HUES64 (cell line): ENCODE data around the gene PRCC.
"Not testable (repeated sequence)": the region's sequence is repeated elsewhere in the genome, so short reads cannot be mapped to it uniquely, and the experiment has no call there.

Experiments used
- H3K27ac ChIP-seq: 2 replicates; pipeline ENCODE4 v1.7.0; 2013; ENCODE audit warnings: low read depth, low read length, inconsistent platforms
- H3K27me3 ChIP-seq: 2 replicates; pipeline ENCODE4 v1.6.1; 2013; ENCODE audit warnings: mild to moderate bottlenecking, low read length; ENCODE audit not compliant: insufficient read depth
- H3K36me3 ChIP-seq: 2 replicates; pipeline ENCODE4 v1.6.1; 2013; ENCODE audit warnings: mild to moderate bottlenecking, low read length; ENCODE audit not compliant: insufficient read depth
- H3K4me1 ChIP-seq: 2 replicates; pipeline ENCODE4 v1.6.1; 2013; ENCODE audit warnings: mild to moderate bottlenecking, low read length, moderate library complexity; ENCODE audit not compliant: insufficient read depth
- H3K4me3 ChIP-seq: 2 replicates; pipeline ENCODE4 v1.5.1; 2013; ENCODE audit warnings: mild to moderate bottlenecking, low read length, moderate library complexity
- H3K9ac ChIP-seq: 2 replicates; pipeline ENCODE4 v1.6.1; 2013; ENCODE audit warnings: mild to moderate bottlenecking, low read depth, low read length
- H3K9me3 ChIP-seq: 2 replicates; pipeline ENCODE4 v1.6.1; 2013; ENCODE audit warnings: low read depth, low read length; ENCODE audit not compliant: insufficient read depth
- WGBS: fragments of 150-250, 120-280 bp; methylation state at CpG from one replicate; pipeline ENCODE4 v1.1.7; 2013; ENCODE audit warnings: missing lambda C conversion rate; 5-methylcytosine and 5-hydroxymethylcytosine counted together

Gene PRCC

DNA sequence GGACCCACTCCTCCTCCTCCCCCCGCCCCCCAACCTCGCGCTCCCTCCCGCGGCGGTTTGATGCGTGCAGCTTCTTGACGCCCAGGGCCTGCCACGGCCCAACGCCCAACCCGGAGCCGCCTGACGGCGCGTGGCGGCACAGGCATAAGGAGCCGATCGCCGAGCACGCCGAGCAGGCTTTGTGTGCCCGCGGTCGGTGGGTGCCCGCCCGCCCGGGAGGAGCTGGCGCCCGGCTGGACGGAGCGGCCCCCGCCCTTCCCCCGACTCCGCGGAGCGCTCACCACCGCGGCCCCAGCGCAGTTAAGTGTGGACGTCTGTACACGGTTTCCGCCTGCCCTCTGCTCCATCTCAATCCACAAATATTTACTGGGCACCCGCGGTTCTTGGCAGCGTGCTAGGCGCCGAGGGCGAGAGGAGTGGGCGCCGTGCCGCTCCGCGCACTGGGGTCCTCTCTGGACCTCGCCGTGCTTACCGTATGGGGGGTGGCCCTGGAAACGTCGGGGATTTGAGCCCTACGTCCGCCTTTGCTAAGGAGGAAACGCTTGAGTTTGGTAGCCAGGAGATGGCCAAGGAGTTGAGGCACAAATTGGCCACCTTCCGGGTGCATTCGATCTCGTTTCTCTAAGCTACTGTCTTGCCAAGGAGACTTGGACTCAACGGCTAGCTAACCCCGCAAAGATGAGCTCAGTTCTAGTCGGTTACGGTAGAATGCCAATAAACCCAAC, 15.4 kb upstream of the PRCC start:
- under 1% methylated on average over 68 of the region's 68 CpGs for WGBS
- Histone ChIP-seq H3K4me3 (peak overlapping the region; percentile 93), H3K9me3 (no peaks in the 10 kb centered on the region), H3K27me3 (no peaks in the 10 kb centered on the region), H3K9ac (peak overlapping the region; percentile 96), H3K4me1 (peaks cover 33% of the 10 kb centered on the region), H3K27ac (peak overlapping the region; percentile 97), H3K36me3 (no peaks in the 10 kb centered on the region; the same call in 1 of the 2 replicates)

DNA sequence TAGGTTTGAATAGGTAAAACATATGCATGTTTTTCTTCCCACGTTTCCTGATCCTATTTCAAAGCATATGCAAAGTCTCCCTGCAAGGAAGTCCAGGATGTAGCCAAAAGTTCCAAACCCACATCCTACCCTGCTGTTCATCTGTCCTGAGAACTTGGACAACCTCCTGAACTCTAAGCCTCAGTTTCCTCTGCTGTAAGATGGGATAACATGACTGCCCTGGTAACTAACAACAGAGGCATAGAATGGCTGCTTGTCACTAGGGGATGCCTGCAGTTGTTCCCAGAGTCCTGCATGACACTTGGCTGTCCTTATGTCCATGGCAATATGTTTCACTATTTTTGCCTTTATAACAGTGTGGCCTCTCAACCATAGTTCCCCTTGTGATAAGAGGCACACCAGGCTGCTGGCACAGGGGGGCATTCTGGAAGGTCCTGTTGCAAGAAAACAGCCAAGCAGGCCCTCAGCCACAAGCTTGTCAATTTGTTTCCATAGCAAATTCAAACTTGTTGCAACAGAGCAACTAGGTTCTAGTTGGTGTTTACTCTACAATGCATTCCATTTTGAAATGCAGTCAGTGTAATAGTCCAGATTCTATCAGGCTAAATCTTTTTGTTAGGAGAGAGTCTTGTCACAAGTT, 14.4 kb upstream of the PRCC start:
- H3K27me3 ChIP-seq = no peaks in the 10 kb centered on the region
- no peak overlapping the region for H3K9ac ChIP-seq
- 43% methylated on average over 1 of the region's 1 CpG for WGBS
- peaks cover 28% of the 10 kb centered on the region for H3K4me1 ChIP-seq
- H3K27ac ChIP-seq = no peak overlapping the region
- H3K4me3 ChIP-seq = peak overlapping the region; percentile 93
- no peaks in the 10 kb centered on the region for H3K9me3 ChIP-seq
- no peaks in the 10 kb centered on the region; the same call in 1 of the 2 replicates for H3K36me3 ChIP-seq

DNA sequence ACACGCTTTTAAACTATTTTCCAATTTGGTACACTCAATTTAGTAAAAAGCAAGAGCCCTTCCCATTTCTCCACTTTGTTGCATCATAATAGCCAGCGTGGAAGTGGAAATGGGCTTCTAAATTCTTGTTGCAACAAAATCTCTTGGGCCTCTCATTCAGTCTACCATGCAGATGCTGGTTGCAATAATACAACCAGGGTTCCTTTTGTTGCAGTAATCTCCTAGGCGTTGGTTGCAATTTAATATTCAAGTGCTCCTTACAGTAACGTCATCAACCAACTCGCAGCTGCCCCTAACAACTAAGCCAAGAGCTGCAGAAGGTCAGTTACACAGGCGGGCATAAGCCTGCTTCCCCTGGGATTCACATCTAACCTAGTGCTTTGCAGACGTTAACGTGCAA, 13.1 kb upstream of the PRCC start:
- 90% methylated on average over 8 of the region's 8 CpGs for WGBS

DNA sequence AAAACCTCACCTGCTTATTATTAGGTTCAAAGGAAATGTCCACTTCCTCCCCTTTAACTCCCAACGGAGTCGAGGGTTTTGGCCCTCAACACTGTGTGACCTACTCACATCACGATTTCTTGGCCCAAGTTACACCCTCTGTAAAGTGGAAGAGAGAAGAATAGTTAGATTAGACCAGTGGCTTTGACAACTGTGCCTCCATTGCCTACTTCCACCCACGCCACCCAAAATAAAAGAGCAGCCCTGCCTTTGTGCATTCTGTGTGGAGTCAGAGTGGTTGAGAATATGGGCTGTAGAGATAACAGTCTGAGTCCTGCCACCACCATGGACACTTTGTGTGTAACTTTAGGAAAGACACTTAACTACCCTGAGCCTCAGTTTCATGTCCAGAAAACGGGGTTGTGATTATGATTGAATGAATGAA, 11.8 kb upstream of the PRCC start:
- no peak overlapping the region for H3K9ac ChIP-seq
- 93% methylated on average over 4 of the region's 5 CpGs for WGBS

More for the DNA sequence above, 13.1 kb upstream of the PRCC start:
- Histone ChIP-seq H3K27ac (no peak overlapping the region), H3K27me3 (no peaks in the 10 kb centered on the region), H3K9me3 (no peaks in the 10 kb centered on the region), H3K4me3 (no peak overlapping the region), H3K36me3 (no peaks in the 10 kb centered on the region; the same call in 1 of the 2 replicates), H3K4me1 (peaks cover 15% of the 10 kb centered on the region), H3K9ac (no peak overlapping the region)

DNA sequence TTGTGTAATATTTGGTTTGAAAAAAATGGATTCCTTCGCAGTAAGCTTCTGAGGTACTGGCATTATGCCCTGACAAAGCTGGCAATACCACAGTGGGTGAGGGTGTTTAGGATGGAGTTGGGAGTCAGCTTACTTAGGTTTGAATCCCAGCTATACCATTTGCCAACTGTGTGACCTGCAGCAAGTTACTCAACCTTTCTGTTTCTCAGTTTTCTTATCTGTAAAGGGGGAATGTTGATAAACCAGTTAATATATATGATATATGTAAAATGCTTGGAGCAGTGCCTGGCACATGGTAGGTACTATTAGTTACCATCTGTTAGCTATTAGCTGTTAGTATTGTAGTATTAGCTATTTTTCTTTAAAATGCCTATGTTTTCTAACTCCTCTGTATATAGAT, 11.0 kb upstream of the PRCC start:
- no peak overlapping the region for H3K9ac ChIP-seq
- WGBS = 97% methylated on average over 1 of the region's 1 CpG
- H3K4me3 ChIP-seq = no peak overlapping the region

More for the DNA sequence above, 11.8 kb upstream of the PRCC start:
- H3K4me3 ChIP-seq = no peak overlapping the region
- no peak overlapping the region for H3K27ac ChIP-seq
- no peaks in the 10 kb centered on the region for H3K36me3 ChIP-seq
- no peaks in the 10 kb centered on the region for H3K27me3 ChIP-seq
- no peaks in the 10 kb centered on the region for H3K9me3 ChIP-seq
- H3K4me1 ChIP-seq = peaks cover 13% of the 10 kb centered on the region

DNA sequence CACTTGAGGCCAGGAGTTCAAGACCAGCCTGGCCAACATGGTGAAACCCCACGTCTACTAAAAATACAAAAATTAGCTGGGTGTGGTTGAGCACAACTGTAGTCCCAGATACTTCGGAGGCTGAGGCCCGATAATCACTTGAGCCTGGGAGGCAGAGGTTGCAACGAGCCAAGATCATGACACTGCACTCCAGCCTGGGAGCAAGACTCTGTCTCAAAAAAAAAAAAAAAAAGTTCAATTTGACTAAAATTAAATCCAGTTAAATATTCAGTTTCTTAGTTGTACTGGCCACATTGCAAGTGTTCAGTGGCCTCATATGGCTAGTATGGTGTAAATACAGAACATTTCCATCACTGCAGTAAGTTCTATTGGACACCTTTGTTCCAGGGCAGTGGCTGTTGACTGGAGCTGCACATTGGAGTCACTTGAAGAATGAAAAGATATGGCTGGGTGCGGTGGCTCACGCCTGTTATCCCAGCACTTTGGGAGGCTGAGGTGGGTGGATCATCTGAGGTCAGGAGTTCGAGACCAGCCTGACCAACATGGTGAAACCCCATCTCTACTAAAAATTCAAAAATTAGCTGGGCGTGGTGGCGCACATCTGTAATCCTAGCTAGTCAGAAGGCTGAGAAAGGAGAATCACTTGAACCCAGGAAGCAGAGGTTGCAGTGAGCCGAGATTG, 9.6 kb upstream of the PRCC start:
- not testable (repeated sequence) for H3K9ac ChIP-seq, H3K36me3 ChIP-seq, H3K4me3 ChIP-seq, H3K27me3 ChIP-seq, H3K27ac ChIP-seq, H3K9me3 ChIP-seq
- WGBS = 94% methylated on average over 9 of the region's 10 CpGs
- peaks cover 12% of the 10 kb centered on the region for H3K4me1 ChIP-seq

More for the DNA sequence above, 11.0 kb upstream of the PRCC start:
- Histone ChIP-seq H3K27me3 (no peaks in the 10 kb centered on the region), H3K9me3 (no peaks in the 10 kb centered on the region), H3K27ac (no peak overlapping the region), H3K4me1 (peaks cover 14% of the 10 kb centered on the region), H3K36me3 (no peaks in the 10 kb centered on the region)

DNA sequence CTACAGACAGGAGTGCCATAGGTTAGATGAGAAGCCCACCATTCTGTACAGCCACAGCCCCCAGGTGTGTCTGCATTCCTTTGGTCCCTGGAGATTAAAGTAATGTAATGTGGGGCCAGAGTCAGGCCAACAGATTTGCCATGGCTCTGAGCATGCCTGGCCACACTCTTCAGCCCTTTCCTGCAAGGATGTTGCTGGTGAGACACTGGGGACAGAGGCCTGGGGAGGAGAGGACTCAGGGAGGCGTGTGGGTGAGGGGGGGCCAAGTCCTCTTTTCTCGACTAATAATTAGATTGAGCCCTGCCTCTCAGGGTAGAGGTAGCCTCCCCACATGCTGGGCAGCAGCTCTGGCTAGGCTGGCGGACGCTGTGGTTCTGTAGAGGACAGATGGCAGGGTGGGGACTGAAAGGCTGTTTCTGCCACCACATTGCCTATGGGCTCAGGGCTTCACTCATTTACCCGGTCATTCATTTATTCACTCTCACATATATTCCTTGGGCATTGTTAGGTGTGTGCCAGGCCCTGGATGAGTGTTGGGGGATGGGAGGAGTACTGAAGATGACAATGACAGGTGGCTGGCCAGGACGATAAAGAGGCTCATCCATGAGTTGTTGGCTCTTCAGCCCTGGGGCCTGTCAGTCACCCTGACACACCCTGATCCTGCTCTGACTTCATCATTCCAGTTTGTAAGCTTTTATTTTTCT, 7.1 kb upstream of the PRCC start:
- no peaks in the 10 kb centered on the region for H3K36me3 ChIP-seq
- H3K27me3 ChIP-seq = no peaks in the 10 kb centered on the region
- H3K27ac ChIP-seq = no peak overlapping the region
- no peaks in the 10 kb centered on the region for H3K9me3 ChIP-seq
- H3K4me3 ChIP-seq = no peak overlapping the region
- 57% methylated on average over 5 of the region's 6 CpGs for WGBS
- no peak overlapping the region for H3K9ac ChIP-seq
- H3K4me1 ChIP-seq = peaks cover 10% of the 10 kb centered on the region; the same call in 1 of the 2 replicates

DNA sequence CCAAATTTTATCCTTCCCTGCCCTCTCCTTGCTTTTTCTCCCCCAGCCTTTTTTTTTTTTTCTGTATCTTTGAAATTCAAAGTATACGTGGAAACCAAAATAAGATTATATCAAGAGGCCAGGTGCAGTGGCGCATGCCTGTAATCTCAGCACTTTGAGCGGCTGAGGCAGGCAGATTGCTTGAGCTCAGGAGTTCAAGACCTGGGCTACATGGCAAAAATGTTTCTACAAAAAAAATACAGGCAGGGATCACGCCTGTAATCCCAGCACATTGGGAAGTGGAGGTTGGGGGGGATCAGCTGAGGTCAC, 6.6 kb upstream of the PRCC start:
- 94% methylated on average over 4 of the region's 4 CpGs for WGBS
- no peaks in the 10 kb centered on the region for H3K27me3 ChIP-seq
- no peaks in the 10 kb centered on the region for H3K9me3 ChIP-seq
- no peak overlapping the region for H3K4me3 ChIP-seq
- no peak overlapping the region for H3K27ac ChIP-seq
- H3K9ac ChIP-seq = no peak overlapping the region
- peaks cover 10% of the 10 kb centered on the region; the same call in 1 of the 2 replicates for H3K4me1 ChIP-seq
- H3K36me3 ChIP-seq = no peaks in the 10 kb centered on the region

DNA sequence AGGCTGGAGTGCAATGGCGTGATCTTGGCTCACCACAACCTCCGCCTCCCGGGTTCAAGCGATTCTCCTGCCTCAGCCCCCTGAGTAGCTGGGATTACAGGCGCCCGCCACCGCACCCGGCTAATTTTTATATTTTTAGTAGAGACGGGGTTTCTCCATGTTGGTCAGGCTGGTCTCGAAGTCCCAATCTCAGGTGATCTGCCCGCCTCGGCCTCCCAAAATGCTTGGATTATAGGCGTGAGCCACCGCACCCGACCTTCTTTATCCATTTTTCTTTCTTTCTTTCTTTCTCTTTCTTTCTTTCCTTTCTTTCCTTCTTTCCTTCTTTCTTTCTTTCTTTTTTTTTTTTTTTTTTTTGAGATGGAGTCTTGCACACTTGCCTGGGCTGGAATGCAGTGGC, 2.2 kb upstream of the PRCC start:
- 96% methylated on average over 15 of the region's 15 CpGs for WGBS
- not testable (repeated sequence) for H3K27me3 ChIP-seq, H3K36me3 ChIP-seq, H3K4me3 ChIP-seq, H3K9ac ChIP-seq, H3K9me3 ChIP-seq, H3K27ac ChIP-seq
- peaks cover 21% of the 10 kb centered on the region for H3K4me1 ChIP-seq

DNA sequence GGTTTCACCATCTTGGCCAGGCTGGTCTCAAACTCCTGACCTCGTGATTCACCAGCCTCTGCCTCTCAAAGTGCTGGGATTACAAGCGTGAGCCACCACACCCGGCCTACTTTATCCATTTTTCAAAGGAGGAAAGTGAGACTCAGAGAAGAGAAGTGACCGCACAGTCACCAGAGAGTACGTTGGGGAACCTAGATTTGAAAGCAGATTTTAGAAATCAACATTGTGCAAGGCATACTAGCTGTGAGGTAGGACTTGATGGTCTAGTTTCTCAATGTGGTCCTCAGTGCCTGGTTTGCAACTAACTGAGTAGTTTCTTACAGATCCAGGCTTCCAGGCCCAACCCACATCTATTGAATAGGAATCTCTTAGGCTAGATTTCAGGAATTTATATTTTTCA, 1.7 kb upstream of the PRCC start:
- H3K27ac ChIP-seq = no peak overlapping the region
- H3K9me3 ChIP-seq = no peaks in the 10 kb centered on the region
- peaks cover 16% of the 10 kb centered on the region for H3K4me1 ChIP-seq
- no peaks in the 10 kb centered on the region for H3K27me3 ChIP-seq
- WGBS = 92% methylated on average over 5 of the region's 5 CpGs
- 0 out of 2 replicates have a peak overlapping the region, but pooled peaks have one; percentile 84 for H3K4me3 ChIP-seq
- peaks cover 9% of the 10 kb centered on the region for H3K36me3 ChIP-seq
- no peak overlapping the region; the same call in 1 of the 2 replicates for H3K9ac ChIP-seq
